ENCODE data around the gene ZFP36L2. TPM values are rescaled to one million over a fixed set of nuclear protein-coding genes. Genes with fewer than 3 reads are reported as not detected.
A peak's percentile ranks its signal among the peaks of the same experiment; 100 is the strongest.

The ZFP36L2 gene
- total and polyA plus RNA-seq, 2 donors (not counting 3 experiments of a cell fraction or from before 2014, with no cell fraction given) = 14.5 to 75.9 TPM

DNA sequence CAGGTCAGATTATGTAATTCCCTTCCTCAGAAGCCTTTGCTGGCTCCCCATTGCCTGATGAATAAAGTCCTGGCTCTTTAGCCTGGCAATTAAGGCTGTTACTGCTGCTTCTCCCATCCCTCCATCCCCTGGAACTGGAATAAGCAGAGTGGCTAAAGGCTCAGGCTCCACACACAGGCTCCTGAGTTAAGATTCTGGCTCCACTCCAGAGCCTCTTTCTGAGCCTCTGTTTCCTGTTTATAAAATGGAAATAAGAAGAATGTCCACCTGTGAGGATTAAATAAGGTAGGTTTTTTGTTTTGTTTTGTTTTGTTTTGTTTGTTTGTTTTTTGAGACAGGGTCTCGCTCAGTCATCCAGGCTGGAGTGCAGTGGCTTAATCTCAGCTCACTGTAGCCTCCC, 50.0 kb downstream of the ZFP36L2 start:
- Histone ChIP-seq H3K79me2 (ENCODE audit: control insufficient read depth, insufficient read depth, low read length) (no peaks in the 10 kb centered on the region), H4K20me1 (replicated peaks; ENCODE audit: control insufficient read depth, extremely low read depth, insufficient read depth, low read length) (no peaks in the 10 kb centered on the region), H3K9me3 (replicated peaks; ENCODE audit: control insufficient read depth, insufficient read depth, low read length) (no peaks in the 10 kb centered on the region), H2AFZ (ENCODE audit: low read depth, low read length) (no peak overlapping the region), H3K27me3 (ENCODE audit: control insufficient read depth in 2 of 2, insufficient read depth in 2 of 2, low read length in 2 of 2) (no peaks in the 10 kb centered on the region), H3K4me3 (replicated peaks in 1 of 3; ENCODE audit: insufficient read depth in 1 of 3, low read depth in 1 of 3, low read length in 3 of 3) (no peak overlapping the region), H3K4me2 (ENCODE audit: insufficient read depth, low read length) (no peak overlapping the region), H3K9me1 (replicated peaks; ENCODE audit: control insufficient read depth, extremely low read depth, insufficient read depth, low read length) (no peaks in the 10 kb centered on the region), H3K4me1 (ENCODE audit: control insufficient read depth, extremely low read depth, insufficient read depth, low read length) (peaks cover 58% of the 10 kb centered on the region), H3K9ac (replicated peaks; ENCODE audit: extremely low read depth, insufficient read depth, low read length) (no peak overlapping the region), H3K36me3 (ENCODE audit: control insufficient read depth in 2 of 2, extremely low read depth in 1 of 2, insufficient read depth in 2 of 2, low read length in 2 of 2) (no peaks in the 10 kb centered on the region), H3K27ac (ENCODE audit: insufficient read depth, low read depth, low read length) (no peak overlapping the region)
- dilution Hi-C loops (cut with MboI; ENCODE audit: extremely low pct_ligation_motif_present, low sequenced_read_pairs) (loop anchor here (10.0 kb wide), 1 partner anchor 48 kb away; the partner anchor contains the start of gene ZFP36L2), intact Hi-C loops (cut with micrococcal nuclease) (no loop called here)
- DNase-seq (ENCODE audit: low read depth, low spot score) (peak; percentile 42), FAIRE-seq (peak; percentile 53)
- BruUV-seq (replicated peaks) = no TSS peak
- CTCF ChIA-PET = no interaction called here
- no peak for TF ChIP-seq POLR2AphosphoS5 (IDR thresholded peaks at IDR 0.05; ENCODE audit: insufficient read depth, low read depth, low read length)
- TF ChIP-seq MYC (IDR thresholded peaks at IDR 0.05; ENCODE audit: low read depth, low read length) = no peak
- TF ChIP-seq CTCF (IDR thresholded peaks at IDR 0.05; ENCODE audit: extremely low read depth in 1 of 2, insufficient read depth in 1 of 2, low read depth in 1 of 2, low read length in 2 of 2) = no peak
- TF ChIP-seq POLR2A (IDR thresholded peaks at IDR 0.05; ENCODE audit: low read depth, low read length) = no peak
- POLR2A ChIA-PET = no interaction called here

DNA sequence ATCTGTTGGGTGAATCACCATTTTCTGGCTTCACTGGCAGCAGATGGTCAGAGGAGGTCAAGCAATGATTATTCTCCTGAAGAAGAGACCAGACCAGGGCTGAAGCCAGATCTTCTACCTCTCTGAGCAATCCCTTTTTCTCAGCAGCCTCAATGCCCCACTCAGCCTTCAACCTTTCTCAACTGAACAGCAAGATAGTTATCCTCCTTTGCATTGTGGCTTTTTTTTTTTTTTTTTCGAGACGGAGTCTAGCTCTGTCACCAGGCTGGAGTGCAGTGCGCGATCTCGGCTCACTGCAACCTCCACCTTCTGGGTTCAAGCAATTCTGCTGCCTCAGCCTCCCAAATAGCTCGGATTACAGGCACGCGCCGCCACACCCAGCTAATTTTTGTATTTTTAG, 50.5 kb downstream of the ZFP36L2 start:
- intact Hi-C loops (cut with micrococcal nuclease) (loop anchor here (2.0 kb wide), 2 partner anchors 201 to 215 kb away; no protein-coding TSS in a partner anchor), dilution Hi-C loops (cut with MboI; ENCODE audit: extremely low pct_ligation_motif_present, low sequenced_read_pairs) (loop anchor here (10.0 kb wide), 1 partner anchor 49 kb away; the partner anchor contains the start of gene ZFP36L2)
- Histone ChIP-seq H3K36me3 (ENCODE audit: control insufficient read depth in 2 of 2, extremely low read depth in 1 of 2, insufficient read depth in 2 of 2, low read length in 2 of 2) (no peaks in the 10 kb centered on the region), H3K27me3 (ENCODE audit: control insufficient read depth in 2 of 2, insufficient read depth in 2 of 2, low read length in 2 of 2) (no peaks in the 10 kb centered on the region), H3K27ac (ENCODE audit: insufficient read depth, low read depth, low read length) (peak overlapping the region; percentile 97), H3K9me1 (replicated peaks; ENCODE audit: control insufficient read depth, extremely low read depth, insufficient read depth, low read length) (no peaks in the 10 kb centered on the region), H3K9ac (replicated peaks; ENCODE audit: extremely low read depth, insufficient read depth, low read length) (no peak overlapping the region), H3K9me3 (replicated peaks; ENCODE audit: control insufficient read depth, insufficient read depth, low read length) (no peaks in the 10 kb centered on the region), H3K4me3 (replicated peaks in 1 of 3; ENCODE audit: insufficient read depth in 1 of 3, low read depth in 1 of 3, low read length in 3 of 3) (no peak overlapping the region), H3K79me2 (ENCODE audit: control insufficient read depth, insufficient read depth, low read length) (no peaks in the 10 kb centered on the region), H3K4me1 (ENCODE audit: control insufficient read depth, extremely low read depth, insufficient read depth, low read length) (peaks cover 58% of the 10 kb centered on the region), H2AFZ (ENCODE audit: low read depth, low read length) (no peak overlapping the region), H4K20me1 (replicated peaks; ENCODE audit: control insufficient read depth, extremely low read depth, insufficient read depth, low read length) (no peaks in the 10 kb centered on the region), H3K4me2 (ENCODE audit: insufficient read depth, low read length) (no peak overlapping the region)
- FAIRE-seq (no peak), DNase-seq (ENCODE audit: low read depth, low spot score) (no peak)
- POLR2A ChIA-PET = no interaction called here
- no TSS peak for BruUV-seq (replicated peaks)
- TF ChIP-seq MYC (IDR thresholded peaks at IDR 0.05; ENCODE audit: low read depth, low read length) (no peak), EZH2 (IDR thresholded peaks at IDR 0.05; ENCODE audit: borderline replicate concordance, low read depth, low read length, severe bottlenecking) (no peak), MAX (IDR thresholded peaks at IDR 0.05; ENCODE audit: insufficient read depth, insufficient read length) (no peak), POLR2A (IDR thresholded peaks at IDR 0.05; ENCODE audit: low read depth, low read length) (no peak), FOS (IDR thresholded peaks at IDR 0.05; ENCODE audit: borderline replicate concordance, insufficient read depth, low read length) (no peak), POLR2AphosphoS5 (IDR thresholded peaks at IDR 0.05; ENCODE audit: insufficient read depth, low read depth, low read length) (no peak), JUN (IDR thresholded peaks at IDR 0.05; ENCODE audit: borderline replicate concordance, insufficient read depth, insufficient read length, low read depth) (no peak), GATA2 (IDR thresholded peaks at IDR 0.05; ENCODE audit: insufficient read depth, insufficient read length, low read depth, low read length) (no peak), CTCF (IDR thresholded peaks at IDR 0.05; ENCODE audit: extremely low read depth in 1 of 2, insufficient read depth in 1 of 2, low read depth in 1 of 2, low read length in 2 of 2) (no peak)
- CTCF ChIA-PET = interaction anchor here (1.8 to 2.6 kb wide), 3 partner anchors 42 to 51 kb away, joined by 4 to 22 read pairs (median 13); partner anchors contain the start of gene ZFP36L2
